ENCODE results near the gene CGAS.

DNA sequence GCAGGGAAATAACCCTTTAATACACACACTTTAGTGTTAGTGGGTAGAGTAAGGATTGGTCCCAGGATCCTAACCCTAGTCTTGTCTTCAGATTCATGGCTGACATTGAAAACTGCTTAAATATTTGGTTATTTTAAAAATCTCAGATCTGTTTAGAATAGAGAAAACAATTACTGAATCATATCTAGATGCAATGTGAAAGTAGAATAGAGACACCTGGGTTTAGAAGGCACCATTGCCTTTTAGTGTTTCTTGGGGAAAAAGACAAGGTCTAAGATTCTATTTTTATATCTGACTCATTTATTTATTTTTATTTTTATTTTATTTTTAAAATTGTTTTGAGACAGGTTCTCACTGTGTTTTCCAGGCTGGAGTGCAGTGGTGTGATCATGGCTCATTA lies 51.4 kb downstream of the CGAS start:
- TF ChIP-seq, protein P1, sequence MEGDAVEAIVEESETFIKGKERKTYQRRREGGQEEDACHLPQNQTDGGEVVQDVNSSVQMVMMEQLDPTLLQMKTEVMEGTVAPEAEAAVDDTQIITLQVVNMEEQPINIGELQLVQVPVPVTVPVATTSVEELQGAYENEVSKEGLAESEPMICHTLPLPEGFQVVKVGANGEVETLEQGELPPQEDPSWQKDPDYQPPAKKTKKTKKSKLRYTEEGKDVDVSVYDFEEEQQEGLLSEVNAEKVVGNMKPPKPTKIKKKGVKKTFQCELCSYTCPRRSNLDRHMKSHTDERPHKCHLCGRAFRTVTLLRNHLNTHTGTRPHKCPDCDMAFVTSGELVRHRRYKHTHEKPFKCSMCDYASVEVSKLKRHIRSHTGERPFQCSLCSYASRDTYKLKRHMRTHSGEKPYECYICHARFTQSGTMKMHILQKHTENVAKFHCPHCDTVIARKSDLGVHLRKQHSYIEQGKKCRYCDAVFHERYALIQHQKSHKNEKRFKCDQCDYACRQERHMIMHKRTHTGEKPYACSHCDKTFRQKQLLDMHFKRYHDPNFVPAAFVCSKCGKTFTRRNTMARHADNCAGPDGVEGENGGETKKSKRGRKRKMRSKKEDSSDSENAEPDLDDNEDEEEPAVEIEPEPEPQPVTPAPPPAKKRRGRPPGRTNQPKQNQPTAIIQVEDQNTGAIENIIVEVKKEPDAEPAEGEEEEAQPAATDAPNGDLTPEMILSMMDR (IDR thresholded peaks at IDR 0.05), result no peak
- TF ChIP-seq POLR2AphosphoS5 (IDR thresholded peaks at IDR 0.05), result no peak
- TF ChIP-seq POLR2A (IDR thresholded peaks at IDR 0.05), result no peak
